Hepatic stellate cell (primary cell): ENCODE measurements around the gene TGDS.
"Not testable (repeated sequence)": the region's sequence is repeated elsewhere in the genome, so short reads cannot be mapped to it uniquely, and the experiment has no call there.

Source experiments
- DNase-seq: peaks from one replicate; pipeline ENCODE4 v3.0.0; 2011; ENCODE audit warnings: low spot score

Gene TGDS

GRCh38 chr13:94550062-94550738 lies 45.8 kb downstream of the TGDS start:
- DNase-seq, result no peak

GRCh38 chr13:94549232-94550061 lies 46.5 kb downstream of the TGDS start:
- DNase-seq, result peak; percentile 90

GRCh38 chr13:94548821-94549231 lies 47.1 kb downstream of the TGDS start:
- DNase-seq, result peak; percentile 20

GRCh38 chr13:94548382-94548781 lies 47.6 kb downstream of the TGDS start:
- DNase-seq, result no peak

- no peak for DNase-seq
Measured at GRCh38 chr13:94546061-94546839, 49.7 kb downstream of the TGDS start.

- DNase-seq, result no peak
Measured at GRCh38 chr13:94544922-94545321, 51.0 kb downstream of the TGDS start.

- DNase-seq, result no peak
Measured at GRCh38 chr13:94542917-94543316, 53.0 kb downstream of the TGDS start.

GRCh38 chr13:94537740-94538630 lies 58.0 kb downstream of the TGDS start:
- DNase-seq, result no peak

- no peak for DNase-seq
Measured at GRCh38 chr13:94535775-94536174, 60.2 kb downstream of the TGDS start.

- DNase-seq, result no peak
Measured at GRCh38 chr13:94535231-94535630, 60.7 kb downstream of the TGDS start.

- no peak for DNase-seq
Measured at GRCh38 chr13:94534166-94534565, 61.8 kb downstream of the TGDS start.

GRCh38 chr13:94532278-94532677 lies 63.7 kb downstream of the TGDS start:
- DNase-seq, result not testable (repeated sequence)

- DNase-seq, result not testable (repeated sequence)
Measured at GRCh38 chr13:94526956-94527355, 69.0 kb downstream of the TGDS start.

GRCh38 chr13:94525781-94526180 lies 70.2 kb downstream of the TGDS start:
- no peak for DNase-seq

GRCh38 chr13:94524407-94524806 lies 71.5 kb downstream of the TGDS start:
- no peak for DNase-seq
